Natural killer cell treated with Interleukin-12 subunit alpha and Interleukin-12 subunit beta and Interleukin-15 and Interleukin-18, amount 100 ng/mL, for 72 hours (primary cell): ENCODE results near the gene NELL1. TPM values are rescaled to one million over a fixed set of nuclear protein-coding genes. Genes with fewer than 3 reads are reported as not detected.

Experiments used
- ATAC-seq, 2 donors: fragments of 150-1000 bp; cut with Tn5 transposase in 1 of 2; sonication (Bioruptor Pico), chemical (Tn5 transposase) in 1 of 2; 2 replicates each; pipeline ENCODE4 v1.10.0; 2021
- DNase-seq: peaks from one replicate; pipeline ENCODE4 v3.0.0; 2022; ENCODE audit warnings: low spot score
- H3K27ac Mint-ChIP-seq, 2 donors: 1 replicate in 1 of 2; 2 replicates in 1 of 2; pipeline ENCODE4 v1.8.0; 2022; ENCODE audit warnings: mixed read lengths in 2 of 2, mild to moderate bottlenecking in 1 of 2, moderate library complexity in 1 of 2
- H3K27me3 Mint-ChIP-seq, 2 donors: 1 replicate in 1 of 2; 2 replicates in 1 of 2; pipeline ENCODE4 v1.8.0; 2022; ENCODE audit warnings: mixed read lengths in 2 of 2
- H3K36me3 Mint-ChIP-seq: one replicate; pipeline ENCODE4 v1.8.0; 2022; ENCODE audit warnings: mixed read lengths
- H3K4me1 Mint-ChIP-seq, 2 donors: 1 replicate in 1 of 2; 2 replicates in 1 of 2; pipeline ENCODE4 v1.8.0; 2022; ENCODE audit warnings: low read depth in 2 of 2, mixed read lengths in 2 of 2, mild to moderate bottlenecking in 1 of 2
- H3K4me3 Mint-ChIP-seq: one replicate; pipeline ENCODE4 v1.8.0; 2022; ENCODE audit warnings: mixed read lengths
- H3K9me3 Mint-ChIP-seq: 2 replicates; pipeline ENCODE4 v1.8.0; 2022; ENCODE audit warnings: mixed read lengths
- total RNA-seq, 2 donors: library from RNA; stranded (reverse); gene quantifications; one replicate each; pipeline ENCODE4 v1.2.3, GENCODE V29; 2022

NELL1 gene
- total RNA-seq, 2 donors from 2014 or later, result not detected

GRCh38 chr11:21396342-21397008 lies 727.1 kb downstream of the NELL1 start:
- Mint-ChIP-seq H3K36me3 (peaks cover 4% of the 10 kb centered on the region), H3K27me3 (no peaks in the 10 kb centered on the region), H3K4me1 (no peaks in the 10 kb centered on the region), H3K4me3 (no peak overlapping the region), H3K9me3 (peaks cover 21% of the 10 kb centered on the region), H3K27ac (no peak overlapping the region)
- ATAC-seq (no peak), DNase-seq (no peak)

- DNase-seq (no peak), ATAC-seq (no peak)
- Mint-ChIP-seq H3K4me1 (no peaks in the 10 kb centered on the region), H3K9me3 (peaks cover 20% of the 10 kb centered on the region), H3K4me3 (no peak overlapping the region), H3K27me3 (no peaks in the 10 kb centered on the region), H3K36me3 (no peaks in the 10 kb centered on the region), H3K27ac (no peak overlapping the region)
Observed at GRCh38 chr11:21398195-21398594, 728.8 kb downstream of the NELL1 start.

GRCh38 chr11:21401496-21401895 lies 732.1 kb downstream of the NELL1 start:
- ATAC-seq, result no peak
- no peak overlapping the region for H3K4me3 Mint-ChIP-seq

GRCh38 chr11:21402274-21402673 lies 732.9 kb downstream of the NELL1 start:
- H3K36me3 Mint-ChIP-seq, result no peaks in the 10 kb centered on the region

More at GRCh38 chr11:21401496-21401895, 732.1 kb downstream of the NELL1 start:
- no peaks in the 10 kb centered on the region for H3K36me3 Mint-ChIP-seq
- no peak overlapping the region for H3K27ac Mint-ChIP-seq
- peaks cover 20% of the 10 kb centered on the region for H3K9me3 Mint-ChIP-seq
- H3K27me3 Mint-ChIP-seq, result no peaks in the 10 kb centered on the region
- no peaks in the 10 kb centered on the region for H3K4me1 Mint-ChIP-seq
- no peak for DNase-seq

GRCh38 chr11:21403069-21403468 lies 733.7 kb downstream of the NELL1 start:
- DNase-seq (no peak), ATAC-seq (no peak)
- Mint-ChIP-seq H3K27ac (no peak overlapping the region), H3K4me3 (no peak overlapping the region), H3K36me3 (peaks cover 6% of the 10 kb centered on the region), H3K27me3 (no peaks in the 10 kb centered on the region), H3K9me3 (peaks cover 18% of the 10 kb centered on the region), H3K4me1 (no peaks in the 10 kb centered on the region)

More at GRCh38 chr11:21402274-21402673, 732.9 kb downstream of the NELL1 start:
- DNase-seq, result no peak
- no peaks in the 10 kb centered on the region for H3K4me1 Mint-ChIP-seq
- peaks cover 18% of the 10 kb centered on the region for H3K9me3 Mint-ChIP-seq
- no peaks in the 10 kb centered on the region for H3K27me3 Mint-ChIP-seq
- ATAC-seq, result no peak
- no peak overlapping the region for H3K27ac Mint-ChIP-seq
- H3K4me3 Mint-ChIP-seq, result no peak overlapping the region

- ATAC-seq (no peak), DNase-seq (no peak)
- Mint-ChIP-seq H3K4me3 (no peak overlapping the region), H3K36me3 (peaks cover 6% of the 10 kb centered on the region), H3K27me3 (no peaks in the 10 kb centered on the region), H3K9me3 (peaks cover 13% of the 10 kb centered on the region), H3K4me1 (no peaks in the 10 kb centered on the region), H3K27ac (no peak overlapping the region)
Observed at GRCh38 chr11:21405422-21405821, 736.0 kb downstream of the NELL1 start.

- H3K4me1 Mint-ChIP-seq, result no peaks in the 10 kb centered on the region
- peaks cover 6% of the 10 kb centered on the region for H3K36me3 Mint-ChIP-seq
- ATAC-seq (no peak), DNase-seq (no peak)
- no peak overlapping the region for H3K27ac Mint-ChIP-seq
- H3K27me3 Mint-ChIP-seq, result no peaks in the 10 kb centered on the region
- no peak overlapping the region for H3K4me3 Mint-ChIP-seq
- peaks cover 3% of the 10 kb centered on the region for H3K9me3 Mint-ChIP-seq
Observed at GRCh38 chr11:21410513-21410912, 741.1 kb downstream of the NELL1 start.

- H3K27ac Mint-ChIP-seq, result no peak overlapping the region
- H3K36me3 Mint-ChIP-seq, result peaks cover 6% of the 10 kb centered on the region
- DNase-seq, result no peak
Observed at GRCh38 chr11:21411104-21411503, 741.7 kb downstream of the NELL1 start.

GRCh38 chr11:21411597-21411996 lies 742.2 kb downstream of the NELL1 start:
- Mint-ChIP-seq H3K27ac (no peak overlapping the region), H3K27me3 (no peaks in the 10 kb centered on the region), H3K36me3 (peaks cover 6% of the 10 kb centered on the region), H3K4me3 (no peak overlapping the region), H3K4me1 (no peaks in the 10 kb centered on the region), H3K9me3 (no peaks in the 10 kb centered on the region)
- no peak for DNase-seq
- no peak for ATAC-seq

More at GRCh38 chr11:21411104-21411503, 741.7 kb downstream of the NELL1 start:
- Mint-ChIP-seq H3K27me3 (no peaks in the 10 kb centered on the region), H3K4me1 (no peaks in the 10 kb centered on the region), H3K4me3 (no peak overlapping the region), H3K9me3 (no peaks in the 10 kb centered on the region)
- no peak for ATAC-seq

GRCh38 chr11:21412652-21413383 lies 743.4 kb downstream of the NELL1 start:
- H3K27me3 Mint-ChIP-seq, result no peaks in the 10 kb centered on the region
- no peak overlapping the region for H3K4me3 Mint-ChIP-seq
- DNase-seq, result no peak
- H3K36me3 Mint-ChIP-seq, result peaks cover 2% of the 10 kb centered on the region
- ATAC-seq, result no peak
- no peaks in the 10 kb centered on the region for H3K9me3 Mint-ChIP-seq
- H3K4me1 Mint-ChIP-seq, result no peaks in the 10 kb centered on the region
- no peak overlapping the region for H3K27ac Mint-ChIP-seq

- Mint-ChIP-seq H3K4me3 (no peak overlapping the region), H3K27me3 (no peaks in the 10 kb centered on the region), H3K36me3 (peaks cover under 1% of the 10 kb centered on the region), H3K27ac (no peak overlapping the region), H3K4me1 (no peaks in the 10 kb centered on the region), H3K9me3 (no peaks in the 10 kb centered on the region)
- DNase-seq (no peak), ATAC-seq (no peak)
Observed at GRCh38 chr11:21414953-21415352, 745.6 kb downstream of the NELL1 start.

GRCh38 chr11:21415606-21416005 lies 746.2 kb downstream of the NELL1 start:
- Mint-ChIP-seq H3K27ac (no peak overlapping the region), H3K27me3 (no peaks in the 10 kb centered on the region), H3K4me1 (no peaks in the 10 kb centered on the region), H3K9me3 (peaks cover 5% of the 10 kb centered on the region), H3K36me3 (peaks cover 5% of the 10 kb centered on the region), H3K4me3 (no peak overlapping the region)
- DNase-seq, result no peak
- ATAC-seq, result no peak

- ATAC-seq (no peak), DNase-seq (no peak)
- Mint-ChIP-seq H3K36me3 (peaks cover 12% of the 10 kb centered on the region), H3K27ac (no peak overlapping the region), H3K4me1 (no peaks in the 10 kb centered on the region), H3K4me3 (no peak overlapping the region), H3K27me3 (no peaks in the 10 kb centered on the region), H3K9me3 (peaks cover 14% of the 10 kb centered on the region)
Observed at GRCh38 chr11:21421711-21422329, 752.4 kb downstream of the NELL1 start.

- Mint-ChIP-seq H3K9me3 (peaks cover 8% of the 10 kb centered on the region), H3K36me3 (peaks cover under 1% of the 10 kb centered on the region), H3K27ac (no peak overlapping the region), H3K4me3 (no peak overlapping the region), H3K27me3 (no peaks in the 10 kb centered on the region), H3K4me1 (no peaks in the 10 kb centered on the region)
- DNase-seq, result no peak
- no peak for ATAC-seq
Observed at GRCh38 chr11:21426931-21427330, 757.5 kb downstream of the NELL1 start.
